HG03520 (cell line): ENCODE results near the gene OAS1.

ENCODE experiments used
- ATAC-seq: cut with Tn5 transposase; IDR thresholded peaks from one replicate; pipeline ENCODE4 v1.9.1; 2021; ENCODE audit warnings: mild to moderate bottlenecking, moderate library complexity; ENCODE audit not compliant: unreplicated experiment

The OAS1 gene

GRCh38 chr12:112964067-112964670 is 57.4 kb downstream of the OAS1 start:
- ATAC-seq: no peak

- no peak for ATAC-seq
Observed at GRCh38 chr12:112964915-112965314, 58.2 kb downstream of the OAS1 start.

- ATAC-seq: no peak
Observed at GRCh38 chr12:112965643-112966042, 58.9 kb downstream of the OAS1 start.

- no peak for ATAC-seq
Observed at GRCh38 chr12:112967306-112967705, 60.5 kb downstream of the OAS1 start.

GRCh38 chr12:112967858-112968257 is 61.1 kb downstream of the OAS1 start:
- no peak for ATAC-seq
